Measurements from ENCODE around the gene MED16.

Gene MED16

DNA sequence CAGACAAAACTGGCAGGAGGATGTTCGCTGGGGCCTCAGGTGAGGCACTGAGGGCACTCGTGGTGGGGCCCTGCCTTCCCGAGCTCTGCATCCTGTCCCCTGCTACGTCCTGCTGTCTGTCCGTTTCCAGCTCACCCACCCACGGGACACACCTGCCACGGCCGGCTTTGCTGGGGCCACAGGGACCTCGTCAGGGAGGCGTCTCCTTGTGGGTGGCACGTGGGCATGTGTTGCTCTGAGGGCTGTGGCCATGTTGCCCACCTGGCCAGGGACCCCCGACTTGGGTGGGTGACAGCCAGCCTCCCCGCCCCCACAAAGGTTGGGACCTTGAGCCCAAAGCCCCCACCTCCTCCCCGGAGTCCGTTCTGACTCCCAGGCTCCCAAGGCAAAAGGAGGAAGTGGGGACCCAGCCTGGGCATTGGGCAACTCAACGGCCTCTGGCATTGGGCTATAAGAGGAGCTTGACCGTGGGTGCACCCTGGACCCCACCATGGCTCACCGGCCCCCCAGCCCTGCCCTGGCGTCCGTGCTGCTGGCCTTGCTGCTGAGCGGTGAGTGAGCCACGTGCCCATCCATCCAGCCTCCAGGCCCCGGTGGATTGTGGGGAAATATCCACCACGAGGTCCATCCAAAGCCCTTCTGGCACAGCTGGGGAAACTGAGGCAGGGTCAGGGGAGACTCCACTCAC is 52.3 kb downstream of the MED16 start, which contains the start of gene PRTN3:
Gene PRTN3 (plus strand): TSS at position 481 of the 688 bp plus-strand sequence. CDS start 10 bp downstream, at position 491.
- TF ChIP-seq, protein P1, sequence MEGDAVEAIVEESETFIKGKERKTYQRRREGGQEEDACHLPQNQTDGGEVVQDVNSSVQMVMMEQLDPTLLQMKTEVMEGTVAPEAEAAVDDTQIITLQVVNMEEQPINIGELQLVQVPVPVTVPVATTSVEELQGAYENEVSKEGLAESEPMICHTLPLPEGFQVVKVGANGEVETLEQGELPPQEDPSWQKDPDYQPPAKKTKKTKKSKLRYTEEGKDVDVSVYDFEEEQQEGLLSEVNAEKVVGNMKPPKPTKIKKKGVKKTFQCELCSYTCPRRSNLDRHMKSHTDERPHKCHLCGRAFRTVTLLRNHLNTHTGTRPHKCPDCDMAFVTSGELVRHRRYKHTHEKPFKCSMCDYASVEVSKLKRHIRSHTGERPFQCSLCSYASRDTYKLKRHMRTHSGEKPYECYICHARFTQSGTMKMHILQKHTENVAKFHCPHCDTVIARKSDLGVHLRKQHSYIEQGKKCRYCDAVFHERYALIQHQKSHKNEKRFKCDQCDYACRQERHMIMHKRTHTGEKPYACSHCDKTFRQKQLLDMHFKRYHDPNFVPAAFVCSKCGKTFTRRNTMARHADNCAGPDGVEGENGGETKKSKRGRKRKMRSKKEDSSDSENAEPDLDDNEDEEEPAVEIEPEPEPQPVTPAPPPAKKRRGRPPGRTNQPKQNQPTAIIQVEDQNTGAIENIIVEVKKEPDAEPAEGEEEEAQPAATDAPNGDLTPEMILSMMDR (IDR thresholded peaks at IDR 0.05; ENCODE audit: control insufficient read depth, extremely low read depth, insufficient read depth): no peak
- DNase-seq (ENCODE audit: low read depth): no peak

DNA sequence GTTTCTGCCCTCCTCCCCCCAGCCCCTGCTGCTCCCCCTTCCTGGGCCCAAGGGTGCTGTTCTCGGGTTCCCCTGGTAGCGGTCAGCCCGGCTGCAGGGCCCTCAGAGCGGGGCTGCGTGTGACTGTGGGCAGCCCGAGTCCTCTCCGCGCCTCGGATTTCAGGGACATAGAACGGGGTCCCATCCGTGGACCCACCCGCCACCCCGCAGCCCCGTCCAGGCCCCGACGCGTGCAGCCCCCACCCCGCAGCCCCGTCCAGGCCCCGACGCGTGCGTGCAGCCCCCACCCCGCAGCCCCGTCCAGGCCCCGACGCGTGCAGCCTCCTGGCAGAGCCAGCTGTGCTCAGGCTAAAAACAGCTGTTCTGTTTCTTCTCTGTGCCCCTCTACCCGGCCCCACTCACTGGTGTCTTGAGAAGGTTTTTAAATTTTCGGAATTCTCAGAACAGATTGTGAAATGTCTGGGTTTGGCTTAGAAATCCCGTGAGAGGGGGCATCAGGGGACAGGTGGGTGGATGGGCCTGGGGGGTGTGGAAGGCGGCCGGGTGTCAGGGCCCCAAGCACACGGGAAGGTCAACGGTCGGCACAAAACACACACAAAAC is 57.7 kb downstream of the MED16 start:
- no peak overlapping the region for H3K4me3 ChIP-seq (ENCODE audit: low read depth, low read length)
- TF ChIP-seq, protein P1 (IDR thresholded peaks at IDR 0.05; ENCODE audit: control insufficient read depth, extremely low read depth, insufficient read depth): no peak
- no peak for DNase-seq (ENCODE audit: low read depth)

More for the DNA sequence above, 52.3 kb downstream of the MED16 start, which contains the start of gene PRTN3:
- H3K4me3 ChIP-seq (ENCODE audit: low read depth, low read length): no peak within 1 kb of the TSS

DNA sequence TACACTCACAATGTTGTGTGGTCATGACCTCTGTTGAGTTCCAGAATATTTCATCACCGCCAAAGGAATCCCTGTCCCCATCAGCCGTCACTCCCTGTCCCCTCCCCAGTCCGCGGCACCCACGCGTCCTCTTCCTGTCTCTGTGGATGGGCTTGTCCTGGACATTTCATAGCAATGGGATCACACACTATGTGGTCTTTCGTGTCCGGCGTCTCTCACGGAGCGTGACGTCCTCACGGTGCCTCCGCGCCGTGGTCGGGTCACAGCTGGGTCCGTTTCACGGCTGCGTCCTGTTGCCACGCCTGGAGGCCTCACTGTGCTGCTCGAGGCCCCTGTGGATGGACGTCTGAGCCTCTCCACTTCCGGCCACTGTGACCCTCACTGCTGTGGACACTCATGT is 58.8 kb downstream of the MED16 start:
- TF ChIP-seq, protein P1 (IDR thresholded peaks at IDR 0.05; ENCODE audit: control insufficient read depth, extremely low read depth, insufficient read depth): no peak
- DNase-seq (ENCODE audit: low read depth): no peak

DNA sequence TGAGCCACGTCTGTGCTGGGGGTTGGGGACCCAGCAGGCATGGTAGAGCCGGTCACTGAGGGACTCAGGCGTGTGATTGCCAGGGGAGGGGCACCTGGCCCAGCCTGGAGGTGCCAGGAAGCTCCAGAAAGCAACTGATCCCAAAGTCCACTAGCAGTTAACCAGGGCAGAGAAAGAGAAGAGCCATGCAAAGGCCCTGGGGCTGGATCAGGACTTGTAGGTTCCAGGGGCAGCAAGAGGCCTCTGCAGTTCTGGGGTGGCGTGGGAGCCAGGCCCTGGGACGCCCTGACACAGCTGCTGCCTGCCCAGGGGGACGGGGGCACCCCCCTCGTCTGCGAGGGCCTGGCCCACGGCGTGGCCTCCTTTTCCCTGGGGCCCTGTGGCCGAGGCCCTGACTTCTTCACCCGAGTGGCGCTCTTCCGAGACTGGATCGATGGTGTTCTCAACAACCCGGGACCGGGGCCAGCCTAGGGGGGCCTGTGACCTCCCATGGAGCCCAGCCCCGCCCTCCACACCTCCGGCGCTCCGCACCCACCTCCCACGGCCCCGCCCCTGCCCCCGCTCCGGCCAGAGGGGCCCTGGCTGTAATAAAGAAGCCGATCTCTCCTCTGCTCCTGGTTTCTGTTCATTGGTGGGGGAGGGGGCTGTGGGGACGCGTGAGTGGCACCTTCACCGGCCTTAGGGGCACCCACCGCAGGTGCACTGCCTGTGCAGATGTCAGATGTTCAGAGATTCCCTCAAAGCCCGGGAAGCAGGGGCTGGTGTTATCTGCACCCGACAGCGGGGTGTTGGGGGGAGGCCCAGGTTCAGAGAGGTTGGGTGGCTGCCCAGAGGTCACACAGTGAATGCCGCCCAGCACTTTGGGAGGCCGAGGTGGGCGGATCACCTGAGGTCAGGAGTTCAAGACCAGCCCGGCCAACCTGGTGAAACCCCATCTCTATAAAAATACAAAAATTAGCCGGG is 61.3 kb downstream of the MED16 start:
- DNase-seq (ENCODE audit: low read depth): no peak
- no peak overlapping the region for H3K4me3 ChIP-seq (ENCODE audit: low read depth, low read length)
- TF ChIP-seq, protein P1 (IDR thresholded peaks at IDR 0.05; ENCODE audit: control insufficient read depth, extremely low read depth, insufficient read depth): no peak

More for the DNA sequence above, 58.8 kb downstream of the MED16 start:
- H3K4me3 ChIP-seq (ENCODE audit: low read depth, low read length): no peak overlapping the region

DNA sequence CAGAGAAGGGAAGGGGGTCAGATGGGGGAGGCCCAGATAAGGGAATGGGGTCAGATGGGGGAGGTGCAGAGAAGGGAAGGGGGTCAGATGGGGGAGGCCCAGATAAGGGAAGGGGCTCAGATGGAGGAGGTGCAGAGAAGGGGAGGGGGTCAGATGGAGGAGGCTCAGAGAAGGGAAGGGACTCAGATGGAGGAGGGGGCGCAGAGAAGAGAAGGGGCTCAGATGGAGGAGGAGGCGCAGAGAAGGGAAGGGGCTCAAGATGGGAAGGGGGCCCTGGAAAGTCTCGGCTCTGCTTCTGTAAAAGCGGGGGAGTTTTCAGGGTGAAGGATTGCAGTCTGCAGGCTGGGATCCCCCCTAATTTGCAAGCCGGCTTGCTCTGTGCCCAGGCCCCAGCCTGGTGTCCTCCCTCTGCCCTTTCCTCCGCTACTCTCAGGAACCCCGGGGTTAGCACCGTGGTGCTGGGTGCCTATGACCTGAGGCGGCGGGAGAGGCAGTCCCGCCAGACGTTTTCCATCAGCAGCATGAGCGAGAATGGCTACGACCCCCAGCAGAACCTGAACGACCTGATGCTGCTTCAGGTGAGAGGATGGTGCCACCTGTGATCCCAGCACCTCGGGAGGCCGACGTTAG is 63.7 kb downstream of the MED16 start:
- DNase-seq (ENCODE audit: low read depth): no peak
- TF ChIP-seq, protein P1 (IDR thresholded peaks at IDR 0.05; ENCODE audit: control insufficient read depth, extremely low read depth, insufficient read depth): no peak
- no peak overlapping the region for H3K4me3 ChIP-seq (ENCODE audit: low read depth, low read length)

DNA sequence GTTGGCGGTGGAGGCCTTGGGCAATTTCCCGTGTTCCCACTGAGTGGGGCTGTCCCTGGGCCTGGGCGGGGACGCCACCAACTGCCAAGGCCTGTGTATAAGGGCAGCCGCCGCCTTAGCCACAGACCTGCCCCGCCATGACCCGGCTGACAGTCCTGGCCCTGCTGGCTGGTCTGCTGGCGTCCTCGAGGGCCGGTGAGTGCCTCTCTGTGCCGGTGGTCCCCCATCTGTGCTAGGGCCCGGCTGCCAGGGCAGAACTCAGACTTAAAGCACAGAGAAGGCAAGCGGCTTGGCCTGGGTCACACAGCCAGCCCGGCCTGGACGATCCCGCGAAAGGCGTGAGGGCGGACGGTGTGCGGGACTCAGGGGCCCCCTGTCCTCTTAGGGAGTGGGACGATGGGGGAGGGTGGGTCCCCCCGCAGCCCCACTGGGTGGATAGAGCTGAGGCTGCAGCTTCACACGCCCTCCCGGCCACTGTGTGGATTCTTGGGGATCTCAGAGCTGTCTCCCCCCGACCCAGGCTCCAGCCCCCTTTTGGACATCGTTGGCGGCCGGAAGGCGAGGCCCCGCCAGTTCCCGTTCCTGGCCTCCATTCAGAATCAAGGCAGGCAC is 65.2 kb downstream of the MED16 start, which contains the start of gene AZU1:
Gene AZU1 (plus strand): TSS at position 128 of the 612 bp plus-strand sequence. CDS start 10 bp downstream, at position 138.
- no peak within 1 kb of the TSS for H3K4me3 ChIP-seq (ENCODE audit: low read depth, low read length)
- no peak for DNase-seq (ENCODE audit: low read depth)
- TF ChIP-seq, protein P1 (IDR thresholded peaks at IDR 0.05; ENCODE audit: control insufficient read depth, extremely low read depth, insufficient read depth): no peak
